Peyer's patch (tissue), 4 donors: ENCODE measurements around the gene C9.

Source experiments
- POLR2A ChIP-seq, 2 donors: fragments of 450-650 bp; IDR thresholded peaks; one replicate each; pipeline ENCODE4 v1.5.1; 2017; ENCODE audit warnings: antibody characterized with exemption in 2 of 2, mild to moderate bottlenecking in 2 of 2, moderate library complexity in 2 of 2
- TF ChIP-seq, protein P1 (sequence below), 6 experiments: fragments of 450-650 bp in 4 of 6; fragments of 200-600 bp in 2 of 6; sonication (generic) in 1 of 6; IDR thresholded peaks; one replicate each; pipeline ENCODE4 v1.5.1; 2017 to 2019; ENCODE audit warnings: antibody characterized with exemption in 6 of 6, mild to moderate bottlenecking in 3 of 6, moderate library complexity in 1 of 6

DNA sequence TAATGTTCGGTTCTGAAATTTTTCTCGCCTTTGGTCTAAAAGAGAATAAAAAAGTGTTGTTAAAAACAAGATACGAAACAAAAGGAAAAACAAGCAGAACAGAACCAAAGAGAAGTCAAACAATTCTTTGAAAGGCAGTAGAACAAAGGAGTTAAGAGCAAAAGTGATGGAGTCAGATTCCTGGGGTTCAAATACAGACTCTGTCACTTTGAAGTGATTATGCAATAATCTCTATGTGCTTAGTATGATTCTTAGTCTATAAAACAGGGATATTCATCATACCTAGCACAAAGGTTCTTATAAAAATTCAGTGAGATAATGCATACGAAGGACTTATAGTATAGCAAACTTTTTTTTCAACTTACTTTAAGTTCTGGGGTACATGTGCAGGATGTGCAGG is 48.3 kb downstream of the C9 start:
- TF ChIP-seq, protein P1, sequence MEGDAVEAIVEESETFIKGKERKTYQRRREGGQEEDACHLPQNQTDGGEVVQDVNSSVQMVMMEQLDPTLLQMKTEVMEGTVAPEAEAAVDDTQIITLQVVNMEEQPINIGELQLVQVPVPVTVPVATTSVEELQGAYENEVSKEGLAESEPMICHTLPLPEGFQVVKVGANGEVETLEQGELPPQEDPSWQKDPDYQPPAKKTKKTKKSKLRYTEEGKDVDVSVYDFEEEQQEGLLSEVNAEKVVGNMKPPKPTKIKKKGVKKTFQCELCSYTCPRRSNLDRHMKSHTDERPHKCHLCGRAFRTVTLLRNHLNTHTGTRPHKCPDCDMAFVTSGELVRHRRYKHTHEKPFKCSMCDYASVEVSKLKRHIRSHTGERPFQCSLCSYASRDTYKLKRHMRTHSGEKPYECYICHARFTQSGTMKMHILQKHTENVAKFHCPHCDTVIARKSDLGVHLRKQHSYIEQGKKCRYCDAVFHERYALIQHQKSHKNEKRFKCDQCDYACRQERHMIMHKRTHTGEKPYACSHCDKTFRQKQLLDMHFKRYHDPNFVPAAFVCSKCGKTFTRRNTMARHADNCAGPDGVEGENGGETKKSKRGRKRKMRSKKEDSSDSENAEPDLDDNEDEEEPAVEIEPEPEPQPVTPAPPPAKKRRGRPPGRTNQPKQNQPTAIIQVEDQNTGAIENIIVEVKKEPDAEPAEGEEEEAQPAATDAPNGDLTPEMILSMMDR (IDR thresholded peaks at IDR 0.05) = no peak
- TF ChIP-seq POLR2A (IDR thresholded peaks at IDR 0.05) = no peak
